ENCODE data around the gene FHOD3. TPM values are rescaled to one million over a fixed set of nuclear protein-coding genes. Genes with fewer than 3 reads are reported as not detected.

Gene FHOD3
- total RNA-seq, 1 experiment from 2014 or later = 0.34 TPM

- H3K36me3 ChIP-seq (ENCODE audit: insufficient read depth, low read length, poor library complexity, severe bottlenecking) = no peaks in the 10 kb centered on the region
- ChIA-PET POLR2A (ENCODE audit: low non-redundant PET) (no interaction called here), CTCF (no interaction called here)
- DNase-seq (ENCODE audit: low spot score) = no peak
- peaks cover 19% of the 10 kb centered on the region for H3K27me3 ChIP-seq (replicated peaks; ENCODE audit: insufficient read depth, low read depth, low read length, poor library complexity)
- H3K27ac ChIP-seq (ENCODE audit: low read depth, low read length, poor library complexity, severe bottlenecking) = no peak overlapping the region
- H3K4me3 ChIP-seq (ENCODE audit: low read depth, low read length, poor library complexity, severe bottlenecking) = no peak overlapping the region
- intact Hi-C loops (cut with micrococcal nuclease; ENCODE audit: unreplicated experiment) = loop anchor here (10.0 kb wide), 2 partner anchors 466 to 884 kb away; no protein-coding TSS in a partner anchor
- H3K9me3 ChIP-seq (ENCODE audit: low read depth, low read length, poor library complexity, severe bottlenecking) = peaks cover 4% of the 10 kb centered on the region
- BruUV-seq (replicated peaks) = no TSS peak
- TF ChIP-seq CTCF (conservative IDR thresholded peaks at IDR 0.05; ENCODE audit: low read depth, low read length) = no peak
- TF ChIP-seq EZH2 (IDR thresholded peaks at IDR 0.05; ENCODE audit: borderline replicate concordance, low read depth, low read length, poor library complexity, severe bottlenecking) = no peak
- no peaks in the 10 kb centered on the region for H3K4me1 ChIP-seq (ENCODE audit: insufficient read depth, low read length, poor library complexity, severe bottlenecking)
These were observed 8.8 kb upstream of the FHOD3 start for GRCh38 chr18:36288689-36289088.

- POLR2A ChIA-PET (ENCODE audit: low non-redundant PET) = no interaction called here
- peaks cover 5% of the 10 kb centered on the region for H3K4me1 ChIP-seq (ENCODE audit: insufficient read depth, low read length, poor library complexity, severe bottlenecking)
- peaks cover 61% of the 10 kb centered on the region for H3K27me3 ChIP-seq (replicated peaks; ENCODE audit: insufficient read depth, low read depth, low read length, poor library complexity)
- intact Hi-C loops (cut with micrococcal nuclease; ENCODE audit: unreplicated experiment) = no loop called here
- peaks cover under 1% of the 10 kb centered on the region for H3K9me3 ChIP-seq (ENCODE audit: low read depth, low read length, poor library complexity, severe bottlenecking)
- DNase-seq (ENCODE audit: low spot score) = no peak
- no peak overlapping the region for H3K4me3 ChIP-seq (ENCODE audit: low read depth, low read length, poor library complexity, severe bottlenecking)
- H3K36me3 ChIP-seq (ENCODE audit: insufficient read depth, low read length, poor library complexity, severe bottlenecking) = no peaks in the 10 kb centered on the region
- no peak for TF ChIP-seq EZH2 (IDR thresholded peaks at IDR 0.05; ENCODE audit: borderline replicate concordance, low read depth, low read length, poor library complexity, severe bottlenecking)
- no peak for TF ChIP-seq CTCF (conservative IDR thresholded peaks at IDR 0.05; ENCODE audit: low read depth, low read length)
- H3K27ac ChIP-seq (ENCODE audit: low read depth, low read length, poor library complexity, severe bottlenecking) = no peak overlapping the region
- CTCF ChIA-PET = no interaction called here
- BruUV-seq (replicated peaks) = no TSS peak
These were observed 3.5 kb upstream of the FHOD3 start for GRCh38 chr18:36294031-36294430.

GRCh38 chr18:36295214-36295613, 2.3 kb upstream of the FHOD3 start:
- Histone ChIP-seq H3K27me3 (replicated peaks; ENCODE audit: insufficient read depth, low read depth, low read length, poor library complexity) (peaks cover 70% of the 10 kb centered on the region), H3K4me3 (ENCODE audit: low read depth, low read length, poor library complexity, severe bottlenecking) (no peak overlapping the region), H3K27ac (ENCODE audit: low read depth, low read length, poor library complexity, severe bottlenecking) (no peak overlapping the region), H3K9me3 (ENCODE audit: low read depth, low read length, poor library complexity, severe bottlenecking) (no peaks in the 10 kb centered on the region), H3K4me1 (ENCODE audit: insufficient read depth, low read length, poor library complexity, severe bottlenecking) (peaks cover 5% of the 10 kb centered on the region), H3K36me3 (ENCODE audit: insufficient read depth, low read length, poor library complexity, severe bottlenecking) (no peaks in the 10 kb centered on the region)
- no peak for TF ChIP-seq EZH2 (IDR thresholded peaks at IDR 0.05; ENCODE audit: borderline replicate concordance, low read depth, low read length, poor library complexity, severe bottlenecking)
- no peak for TF ChIP-seq CTCF (conservative IDR thresholded peaks at IDR 0.05; ENCODE audit: low read depth, low read length)
- ChIA-PET CTCF (no interaction called here), POLR2A (ENCODE audit: low non-redundant PET) (no interaction called here)
- no TSS peak for BruUV-seq (replicated peaks)
- no peak for DNase-seq (ENCODE audit: low spot score)
- intact Hi-C loops (cut with micrococcal nuclease; ENCODE audit: unreplicated experiment) = loop anchor here (5.0 kb wide), 1 partner anchor 257 kb away; no protein-coding TSS in a partner anchor

All from A673 (cell line).